Aorta (tissue), 5 donors: ENCODE measurements around the gene MORN3. TPM values are rescaled to one million over a fixed set of nuclear protein-coding genes. Genes with fewer than 3 reads are reported as not detected.
"Not testable (repeated sequence)": the region's sequence is repeated elsewhere in the genome, so short reads cannot be mapped to it uniquely, and the experiment has no call there.

Experiments used
- ATAC-seq: fragments of 200-7000 bp; cut with Tn5 transposase; one replicate; pipeline ENCODE4 v1.9.1; 2022; ENCODE audit warnings: moderate library complexity; ENCODE audit not compliant: low FRiP score
- DNase-seq, 2 donors: peaks; one replicate each; pipeline ENCODE4 v3.0.0-alpha.2; 2020
- H3K27ac ChIP-seq, 2 donors: one replicate each; pipeline ENCODE4 v1.5.1; 2013; ENCODE audit warnings: low read length in 2 of 2, mild to moderate bottlenecking in 2 of 2, moderate library complexity in 2 of 2, control low read depth in 1 of 2, inconsistent platforms in 1 of 2, low read depth in 1 of 2
- H3K27me3 ChIP-seq, 2 donors: one replicate each; pipeline ENCODE4 v1.6.1; 2013; ENCODE audit warnings: control low read depth in 1 of 2, low read length in 1 of 2, mild to moderate bottlenecking in 1 of 2, moderate library complexity in 1 of 2; ENCODE audit not compliant: insufficient read depth in 2 of 2, control insufficient read depth in 1 of 2
- H3K36me3 ChIP-seq, 2 donors: one replicate each; pipeline ENCODE4 v1.6.1; 2013; ENCODE audit warnings: control low read depth in 1 of 2, low read length in 1 of 2, mild to moderate bottlenecking in 1 of 2; ENCODE audit not compliant: insufficient read depth in 2 of 2, control insufficient read depth in 1 of 2
- H3K4me1 ChIP-seq, 2 donors: one replicate each; pipeline ENCODE4 v1.6.1; 2013; ENCODE audit warnings: low read length in 2 of 2, control low read depth in 1 of 2, mild to moderate bottlenecking in 1 of 2, moderate library complexity in 1 of 2; ENCODE audit not compliant: insufficient read depth in 2 of 2, control insufficient read depth in 1 of 2
- H3K4me3 ChIP-seq, 2 donors: one replicate each; pipeline ENCODE4 v1.5.1; 2013; ENCODE audit warnings: low read length in 2 of 2, control low read depth in 1 of 2, mild to moderate bottlenecking in 1 of 2
- H3K9me3 ChIP-seq: one replicate; pipeline ENCODE4 v1.6.1; 2013; ENCODE audit warnings: mild to moderate bottlenecking, low read length; ENCODE audit not compliant: control insufficient read depth
- WGBS, 2 donors: extraction: QIAGEN DNeasy Blood & Tissue Kit; methylation state at CpG; one replicate each; pipeline ENCODE4 v1.1.7; 2013; 5-methylcytosine and 5-hydroxymethylcytosine counted together
- intact Hi-C, 2 donors: fragments of 100-400 bp; cut with DNase I; formaldehyde crosslinking; loops; one replicate each; pipeline versions ENCODE4 v1.14.2 to v1.15.0; 2022
- polyA plus RNA-seq, 2 donors: library from polyadenylated mRNA; stranded (reverse); fragments of 200-250 nt; gene quantifications; one replicate each; pipeline ENCODE4 v1.2.3, GENCODE V29; 2013
- total RNA-seq, 2 donors: library from RNA; stranded (reverse); fragmentation: NEBNext Ultra II Directional; extraction: Animal tissue kit (Norgen Biotek cat#: 25700); gene quantifications; one replicate each; pipeline ENCODE4 v1.2.1, GENCODE V29; 2021
- donor health status: healthy with polysubstance abuse.
- donor health status: Bipolar disorder and iron deficiency.
- donor health status: DM: no; HTN: no; CAD: no.
- donor health status: DM: no; HTN: no; CAD: no.
- donor health status: DM: yes; HTN: yes; CAD: no.

MORN3 gene
- total and polyA plus RNA-seq, 4 donors, result 0.57 to 1.4 (median 1.3) TPM; not detected in 1

DNA sequence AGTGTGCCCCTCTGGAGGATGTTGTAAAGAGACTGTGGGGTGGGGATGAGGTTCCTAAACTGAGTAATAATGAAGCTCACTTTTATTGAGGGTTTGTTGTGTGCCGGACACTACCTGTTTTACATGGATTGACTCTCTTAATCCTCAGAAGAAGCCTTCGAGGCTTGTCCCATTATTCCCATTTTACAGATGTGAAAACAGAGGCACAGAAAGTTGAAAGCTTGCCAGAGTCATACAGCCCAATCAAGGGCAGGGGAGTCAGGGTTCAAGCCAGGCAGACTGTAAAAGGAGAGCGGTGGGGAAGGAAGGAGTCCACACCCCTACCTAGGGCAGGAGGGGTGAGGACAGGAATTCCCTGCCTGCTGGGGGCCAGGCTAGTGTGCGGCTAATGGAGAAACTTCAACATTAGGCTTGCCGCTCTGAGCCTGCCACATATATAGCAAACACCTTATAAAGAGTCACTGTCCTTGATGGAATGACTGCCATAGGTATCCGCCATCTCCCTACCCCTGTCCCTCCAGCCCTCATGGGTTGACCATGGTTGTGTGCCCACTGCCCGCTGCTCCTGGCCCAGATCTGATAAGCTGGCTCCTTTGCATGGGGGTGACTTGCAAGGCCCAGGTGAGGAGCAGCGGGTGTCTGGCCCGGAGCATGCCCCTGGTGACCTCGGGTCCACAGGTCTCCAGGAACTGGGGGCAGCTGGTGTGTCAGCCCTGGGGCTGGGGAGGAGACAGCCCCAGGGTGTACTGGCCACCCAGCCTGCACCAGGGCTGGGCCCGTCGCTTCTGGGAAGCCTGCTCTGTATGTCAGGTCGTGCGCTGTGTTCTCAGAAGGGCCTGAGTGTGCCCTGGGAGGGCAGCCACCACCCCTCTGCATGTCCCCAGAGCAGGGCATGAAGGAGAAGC lies 30.9 kb downstream of the MORN3 start:
- Histone ChIP-seq H3K4me1 (no peaks in the 10 kb centered on the region), H3K4me3 (no peak overlapping the region), H3K36me3 (no peaks in the 10 kb centered on the region), H3K9me3 (no peaks in the 10 kb centered on the region), H3K27ac (no peak overlapping the region), H3K27me3 (no peaks in the 10 kb centered on the region)
- DNase-seq (no peak), ATAC-seq (no peak)
- intact Hi-C loops, result no loop called here
- WGBS, 2 donors, result 93 to 95% methylated on average over 14 of the region's 14 CpGs

DNA sequence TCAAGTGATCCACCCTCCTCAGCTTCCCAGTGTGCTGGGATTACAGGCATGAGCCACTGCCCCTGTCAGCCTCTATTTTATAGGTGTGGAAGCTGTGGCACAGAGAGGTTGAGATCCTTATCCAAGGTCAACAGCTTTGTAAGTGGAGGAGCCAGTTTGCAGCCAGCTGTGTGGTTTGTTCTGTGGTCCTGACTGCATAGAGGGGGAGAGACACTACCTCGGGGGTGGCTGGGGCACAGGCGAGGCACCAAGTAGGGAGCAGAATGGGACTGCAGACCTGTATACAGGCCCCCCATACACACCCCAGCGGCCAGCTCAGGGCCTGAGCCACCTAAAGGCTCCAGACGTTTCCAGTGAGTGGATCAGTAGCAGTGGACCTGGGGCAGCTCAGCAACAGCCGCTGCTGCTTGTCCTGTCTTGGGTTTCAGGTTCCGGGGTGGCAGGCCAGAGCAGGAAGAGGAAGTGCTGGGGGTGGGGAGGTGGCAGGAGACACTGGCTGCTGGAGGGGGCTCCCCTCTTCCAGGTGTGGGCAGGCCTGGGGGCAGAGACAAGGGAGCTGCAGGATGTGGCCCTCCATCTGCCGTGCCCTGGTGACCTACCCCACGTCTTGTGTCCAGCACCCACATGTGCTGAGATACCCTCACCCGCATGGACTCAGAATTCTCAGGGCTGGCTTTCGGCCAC lies 32.1 kb downstream of the MORN3 start:
- Histone ChIP-seq H3K27me3 (no peaks in the 10 kb centered on the region), H3K36me3 (no peaks in the 10 kb centered on the region), H3K9me3 (no peaks in the 10 kb centered on the region), H3K4me1 (no peaks in the 10 kb centered on the region), H3K27ac (no peak overlapping the region), H3K4me3 (no peak overlapping the region)
- peak; percentile 55 for ATAC-seq
- DNase-seq, result peak in 1 of 2 donors; percentile 70
- WGBS, 2 donors, result 85 to 86% methylated on average over 10 of the region's 10 CpGs
- intact Hi-C loops, result no loop called here

- intact Hi-C loops, result no loop called here
- H3K36me3 ChIP-seq, result no peaks in the 10 kb centered on the region
- H3K27me3 ChIP-seq, result no peaks in the 10 kb centered on the region
- no peaks in the 10 kb centered on the region for H3K4me1 ChIP-seq
- no peak for DNase-seq
- H3K4me3 ChIP-seq, result no peak overlapping the region
- H3K9me3 ChIP-seq, result no peaks in the 10 kb centered on the region
- 87 to 90% methylated on average over 13 of the region's 13 CpGs for WGBS, 2 donors
- no peak for ATAC-seq
- no peak overlapping the region for H3K27ac ChIP-seq
Measured at GRCh38 chr12:121634836-121635235, 34.6 kb downstream of the MORN3 start.

GRCh38 chr12:121633833-121634196 lies 35.6 kb downstream of the MORN3 start:
- DNase-seq, ATAC-seq, H3K4me3 ChIP-seq, H3K27ac ChIP-seq, intact Hi-C loops, H3K9me3 ChIP-seq, H3K4me1 ChIP-seq, H3K27me3 ChIP-seq, H3K36me3 ChIP-seq: not testable (repeated sequence)
- 97 to 100% methylated on average over 3 to 6 of the region's 11 CpGs for whole genome bisulfite sequencing, 2 donors

GRCh38 chr12:121632069-121632970 lies 37.1 kb downstream of the MORN3 start:
- H3K27ac ChIP-seq, result no peak overlapping the region
- WGBS, 2 donors, result 81 to 82% methylated on average over 11 of the region's 11 CpGs
- ATAC-seq, result no peak

DNA sequence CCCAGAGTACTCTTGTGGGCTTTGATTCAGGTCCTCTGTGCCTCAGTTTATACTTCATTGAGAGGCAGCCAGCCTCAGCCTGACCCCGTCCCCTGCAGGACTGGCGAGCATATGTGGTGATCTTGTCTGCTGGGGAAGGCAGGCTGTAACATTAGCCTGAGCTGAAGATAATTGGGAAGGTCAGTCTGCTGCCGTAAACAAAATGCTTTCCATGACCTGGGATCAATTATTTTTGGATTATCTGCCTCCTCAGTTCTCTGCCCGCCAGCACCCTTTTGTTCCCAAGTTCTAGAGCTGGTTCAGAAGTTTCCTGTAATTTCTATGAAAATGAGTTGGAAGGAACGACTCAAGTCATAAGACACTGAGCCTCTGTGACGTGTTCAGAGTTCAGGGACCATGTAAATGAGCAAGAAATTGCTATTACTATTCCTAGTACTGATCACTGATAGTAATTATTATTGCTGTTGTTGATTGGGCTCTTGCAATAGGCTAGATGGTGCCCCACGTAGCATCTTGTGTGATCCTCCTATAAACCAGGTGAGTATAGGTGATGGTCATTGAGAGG lies 38.6 kb downstream of the MORN3 start:
- Histone ChIP-seq H3K4me3 (no peak overlapping the region), H3K27me3 (no peaks in the 10 kb centered on the region), H3K27ac (no peak overlapping the region), H3K36me3 (no peaks in the 10 kb centered on the region), H3K9me3 (no peaks in the 10 kb centered on the region), H3K4me1 (no peaks in the 10 kb centered on the region)
- ATAC-seq, result no peak
- WGBS, 2 donors, result 95 to 97% methylated on average over 7 of the region's 7 CpGs
- intact Hi-C loops, result no loop called here
- DNase-seq, result no peak

More at GRCh38 chr12:121632069-121632970, 37.1 kb downstream of the MORN3 start:
- Histone ChIP-seq H3K9me3 (no peaks in the 10 kb centered on the region), H3K4me3 (no peak overlapping the region), H3K4me1 (no peaks in the 10 kb centered on the region), H3K27me3 (no peaks in the 10 kb centered on the region), H3K36me3 (no peaks in the 10 kb centered on the region)
- no peak for DNase-seq
- intact Hi-C loops, result no loop called here

GRCh38 chr12:121628536-121628935 lies 40.9 kb downstream of the MORN3 start:
- DNase-seq (no peak), ATAC-seq (no peak)
- Histone ChIP-seq H3K9me3 (no peaks in the 10 kb centered on the region), H3K27me3 (no peaks in the 10 kb centered on the region), H3K36me3 (no peaks in the 10 kb centered on the region), H3K4me3 (no peak overlapping the region), H3K4me1 (no peaks in the 10 kb centered on the region), H3K27ac (no peak overlapping the region)
- WGBS, 2 donors, result 93% methylated on average over 5 of the region's 5 CpGs
- intact Hi-C loops, result loop anchor here (5.0 kb wide), 3 partner anchors 44 to 76 kb away; partner anchors contain the start of gene KDM2B (in 1 of the 2)

DNA sequence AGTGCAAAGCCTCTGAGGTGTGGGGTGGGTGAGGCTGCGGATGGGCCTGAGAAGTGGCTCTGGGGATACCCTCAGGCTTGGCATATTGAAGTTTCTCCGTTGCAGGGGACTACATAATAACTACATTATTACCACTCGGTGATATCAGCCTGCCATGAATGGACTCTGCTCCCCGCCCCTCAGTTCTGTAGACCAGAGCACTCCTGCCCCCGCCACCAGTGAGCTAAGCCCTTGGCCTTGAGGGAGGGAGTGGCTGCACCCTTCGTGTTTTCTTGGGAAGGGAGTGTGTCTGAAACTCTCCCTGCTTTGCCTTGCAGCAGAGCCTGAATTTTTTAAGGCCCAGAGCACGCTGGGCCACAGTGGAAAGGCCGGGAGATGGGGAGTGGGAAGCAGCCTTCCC lies 41.4 kb downstream of the MORN3 start:
- Histone ChIP-seq H3K4me1 (no peaks in the 10 kb centered on the region), H3K4me3 (no peak overlapping the region), H3K9me3 (no peaks in the 10 kb centered on the region), H3K27me3 (no peaks in the 10 kb centered on the region), H3K36me3 (no peaks in the 10 kb centered on the region), H3K27ac (no peak overlapping the region)
- 77 to 81% methylated on average over 8 of the region's 8 CpGs for WGBS, 2 donors
- DNase-seq (no peak), ATAC-seq (no peak)
- intact Hi-C loops, result loop anchor here (5.0 kb wide), 3 partner anchors 44 to 76 kb away; partner anchors contain the start of gene KDM2B (in 1 of the 2)
